GM19468 (cell line): Measurements from ENCODE around the gene PCK1.

Experiments used
- ATAC-seq: cut with Tn5 transposase; IDR thresholded peaks from one replicate; pipeline ENCODE4 v1.9.1; 2021; ENCODE audit warnings: mild to moderate bottlenecking, moderate library complexity, moderate number of reproducible peaks; ENCODE audit not compliant: unreplicated experiment; ENCODE audit errors: extremely low read depth

Gene PCK1

GRCh38 chr20:57573242-57573641 is 12.3 kb downstream of the PCK1 start:
- ATAC-seq = no peak

GRCh38 chr20:57573894-57574293 is 13.0 kb downstream of the PCK1 start:
- no peak for ATAC-seq

GRCh38 chr20:57574954-57575353 is 14.0 kb downstream of the PCK1 start:
- no peak for ATAC-seq

DNA sequence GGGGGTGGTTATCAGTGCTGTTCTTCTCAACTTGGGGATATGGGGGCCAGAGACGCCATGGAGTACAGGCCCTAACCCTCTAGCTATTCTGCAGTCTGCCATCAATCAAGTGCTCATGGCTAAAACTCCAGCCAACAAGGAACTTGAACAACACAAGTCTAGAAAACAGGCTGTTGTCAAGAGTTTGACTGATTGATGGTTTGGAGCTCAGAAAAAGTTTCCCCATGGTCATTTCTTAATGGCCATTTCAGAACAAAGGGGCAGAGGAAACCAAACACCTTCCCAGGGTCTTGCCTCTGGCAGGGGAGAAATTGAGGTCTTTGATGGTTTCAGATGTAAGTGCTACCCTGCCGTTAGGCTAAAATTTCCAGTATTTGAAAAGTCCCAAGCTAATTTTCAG is 15.1 kb downstream of the PCK1 start:
- no peak for ATAC-seq

GRCh38 chr20:57576617-57577550 is 16.0 kb downstream of the PCK1 start:
- ATAC-seq = no peak

DNA sequence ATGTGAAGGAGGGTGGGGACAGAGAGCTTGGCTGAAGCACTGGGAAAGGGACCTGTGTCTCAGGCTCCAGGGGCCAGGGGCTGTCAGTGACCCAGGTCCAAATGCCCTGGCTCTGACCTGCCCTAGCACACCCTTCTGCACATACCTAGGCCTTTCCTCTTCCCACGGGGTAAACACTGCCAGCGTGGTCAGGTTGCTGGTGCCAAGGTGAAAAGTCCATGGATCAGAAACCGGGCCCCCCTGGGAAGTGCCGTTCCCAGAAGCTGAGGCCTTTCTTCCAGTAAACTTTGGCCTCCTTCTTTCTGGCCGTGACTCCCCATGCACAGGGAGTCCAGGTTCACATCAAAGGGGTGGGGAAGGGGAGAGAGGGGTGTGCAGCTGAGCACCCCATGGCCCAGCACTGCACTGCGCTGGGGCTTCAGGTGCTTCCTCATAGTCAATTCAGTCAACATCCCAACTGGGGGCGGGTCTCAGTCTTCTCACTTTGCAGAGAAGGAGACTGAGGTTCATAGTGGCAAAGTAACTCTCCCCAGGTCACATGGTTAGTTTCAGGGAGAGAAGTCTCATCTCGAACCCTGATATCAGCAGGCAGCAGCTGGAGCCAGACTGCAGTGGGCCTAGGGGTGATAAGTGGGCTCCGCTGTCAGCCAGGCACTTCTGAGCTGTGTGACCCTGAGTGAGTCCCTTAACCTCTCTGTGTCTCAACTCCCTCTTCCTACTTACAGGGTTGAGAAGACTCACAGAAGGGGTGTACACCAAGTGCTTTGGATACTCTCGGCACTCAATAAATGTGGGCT is 17.0 kb downstream of the PCK1 start:
- ATAC-seq = no peak

DNA sequence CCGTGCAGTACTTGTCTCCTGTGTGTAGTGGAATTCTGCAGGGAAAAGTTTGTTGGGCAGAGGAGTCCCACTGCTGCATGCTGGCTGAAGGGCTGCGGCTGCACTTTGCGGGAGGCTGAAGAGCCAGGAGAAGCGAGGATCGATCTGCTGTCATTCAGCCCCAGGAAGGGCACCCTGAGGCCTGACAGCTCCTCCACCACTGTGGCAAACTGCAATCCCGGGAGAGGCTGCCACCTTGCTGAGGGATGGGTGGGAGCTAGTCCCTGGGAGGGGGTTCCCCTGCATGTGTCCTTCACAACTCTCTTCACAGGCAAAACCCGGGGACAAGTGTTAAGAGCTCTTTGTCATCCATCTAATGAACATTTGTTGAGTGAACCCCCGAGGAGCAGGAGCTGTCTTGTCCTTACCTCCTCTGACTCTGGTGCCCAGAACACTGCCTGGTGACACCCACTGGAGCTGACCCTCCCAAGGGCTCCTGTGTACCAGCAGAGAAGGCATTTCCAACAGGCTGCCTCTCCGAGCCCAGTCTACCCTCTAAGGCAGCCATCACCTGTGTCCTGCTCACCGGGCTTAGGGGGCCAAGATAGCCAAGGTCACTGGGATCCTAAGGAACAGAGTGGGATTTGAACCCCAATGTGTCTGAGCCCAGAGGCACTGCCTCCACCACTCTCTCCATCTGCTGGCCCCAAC is 17.7 kb downstream of the PCK1 start:
- ATAC-seq = no peak

GRCh38 chr20:57579331-57579897 is 18.5 kb downstream of the PCK1 start:
- ATAC-seq = no peak

- ATAC-seq = no peak
These were observed 19.1 kb downstream of the PCK1 start for GRCh38 chr20:57579898-57580447.

GRCh38 chr20:57580478-57581201 is 19.7 kb downstream of the PCK1 start:
- ATAC-seq = no peak

DNA sequence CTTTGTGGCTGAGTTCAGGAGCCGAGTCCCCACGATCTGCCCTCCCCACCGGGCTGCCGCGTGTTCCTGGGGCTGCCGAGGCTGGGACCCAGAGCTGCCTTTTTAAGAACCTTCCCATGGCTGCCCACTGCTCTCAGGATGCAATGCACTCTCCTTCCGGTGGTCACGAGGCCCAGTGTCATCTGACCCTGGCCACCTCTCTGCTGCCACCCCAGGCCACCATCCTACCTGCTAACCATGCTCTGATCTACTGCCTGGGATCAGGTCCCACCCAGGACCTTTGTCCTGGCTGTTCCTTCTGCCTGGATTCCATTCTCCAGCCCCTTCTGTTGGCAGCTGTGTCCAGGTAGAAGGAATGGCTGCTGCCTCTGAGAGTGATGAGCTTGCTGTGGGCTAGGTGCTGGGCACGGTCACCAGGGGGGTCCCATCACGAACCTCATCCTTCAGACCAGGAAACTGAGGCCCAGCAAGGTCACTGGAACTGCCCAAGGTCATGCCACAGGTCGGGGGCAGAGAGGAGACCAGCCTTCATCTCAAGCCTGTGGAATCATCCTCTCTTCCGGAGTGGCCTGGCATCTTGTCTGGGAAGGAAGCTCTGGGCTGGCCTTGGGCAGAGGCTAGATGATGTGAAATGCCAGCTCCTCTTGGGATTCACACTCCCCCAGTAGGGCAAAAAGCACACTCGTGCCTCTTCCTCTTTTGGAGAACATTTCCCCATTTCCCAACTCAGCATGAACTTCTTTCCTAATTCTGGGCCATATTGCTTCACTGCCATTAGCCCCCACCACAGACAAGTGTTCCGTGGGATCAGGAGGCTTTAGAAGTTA is 20.5 kb downstream of the PCK1 start:
- ATAC-seq = no peak

DNA sequence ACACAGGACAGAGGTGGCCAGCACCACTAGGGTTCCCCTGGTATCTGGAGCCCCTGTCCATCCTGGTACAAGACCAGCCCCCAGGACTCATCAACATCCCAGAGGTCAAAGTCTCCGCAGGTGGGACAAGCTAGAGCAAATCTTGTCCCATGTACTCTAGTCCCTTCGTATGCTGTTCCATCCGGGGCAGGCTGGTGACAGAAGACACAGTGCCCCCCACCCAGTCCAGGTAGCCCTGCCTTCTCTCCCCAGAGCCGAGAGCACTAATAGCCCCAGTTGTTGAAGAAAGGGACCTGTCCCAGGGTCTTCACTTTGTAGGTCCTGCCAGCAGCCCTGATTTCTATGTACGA is 21.1 kb downstream of the PCK1 start:
- no peak for ATAC-seq

GRCh38 chr20:57582432-57583288 is 21.8 kb downstream of the PCK1 start:
- no peak for ATAC-seq

- no peak for ATAC-seq
These were observed 22.7 kb downstream of the PCK1 start for GRCh38 chr20:57583289-57584257.

DNA sequence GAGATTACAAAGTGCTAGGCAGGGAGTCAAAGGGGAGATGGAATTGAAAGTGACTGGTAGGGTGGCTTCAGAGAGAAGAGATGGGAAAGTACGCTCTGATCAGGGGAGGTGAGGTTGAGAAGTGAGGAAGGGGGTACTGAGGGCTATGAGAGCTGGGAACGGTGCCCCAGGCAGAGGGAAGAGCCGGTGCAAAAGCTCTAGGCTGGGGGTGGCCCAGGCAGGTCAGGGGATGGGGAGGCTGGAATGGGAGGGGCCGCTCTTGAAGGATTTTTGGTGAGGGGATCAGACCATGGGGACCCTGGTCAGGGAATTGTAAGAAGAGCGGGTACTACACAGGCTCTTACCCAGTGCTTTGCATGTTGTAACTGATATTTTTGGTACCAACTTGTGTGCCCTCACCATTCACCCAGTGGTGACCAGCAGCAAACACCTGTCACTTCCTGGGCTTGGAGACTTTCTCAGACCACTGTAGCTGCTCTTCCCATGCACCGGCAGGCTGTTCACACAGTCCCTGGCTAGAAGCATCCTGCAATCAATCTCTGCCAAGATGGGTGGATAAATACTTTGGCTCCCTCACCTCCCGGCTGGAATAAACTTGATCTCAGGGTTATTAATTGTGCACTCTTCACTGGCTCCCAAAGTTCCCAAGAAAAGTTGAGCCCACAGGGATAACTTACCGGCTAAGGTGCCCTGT is 24.0 kb downstream of the PCK1 start:
- ATAC-seq = no peak
